GM20000 (cell line): ENCODE data around the gene PRR29.
"Not testable (repeated sequence)": the region's sequence is repeated elsewhere in the genome, so short reads cannot be mapped to it uniquely, and the experiment has no call there.

Experiments used
- DNase-seq: peaks from one replicate; pipeline ENCODE4 v3.0.0; 2012; ENCODE audit warnings: low spot score
- TF ChIP-seq, protein P1 (sequence below): IDR thresholded peaks from 2 replicates; pipeline ENCODE4 v1.5.1; 2012; ENCODE audit warnings: mild to moderate bottlenecking, control low read depth; ENCODE audit errors: extremely low read depth, missing control alignments

Gene PRR29

DNA sequence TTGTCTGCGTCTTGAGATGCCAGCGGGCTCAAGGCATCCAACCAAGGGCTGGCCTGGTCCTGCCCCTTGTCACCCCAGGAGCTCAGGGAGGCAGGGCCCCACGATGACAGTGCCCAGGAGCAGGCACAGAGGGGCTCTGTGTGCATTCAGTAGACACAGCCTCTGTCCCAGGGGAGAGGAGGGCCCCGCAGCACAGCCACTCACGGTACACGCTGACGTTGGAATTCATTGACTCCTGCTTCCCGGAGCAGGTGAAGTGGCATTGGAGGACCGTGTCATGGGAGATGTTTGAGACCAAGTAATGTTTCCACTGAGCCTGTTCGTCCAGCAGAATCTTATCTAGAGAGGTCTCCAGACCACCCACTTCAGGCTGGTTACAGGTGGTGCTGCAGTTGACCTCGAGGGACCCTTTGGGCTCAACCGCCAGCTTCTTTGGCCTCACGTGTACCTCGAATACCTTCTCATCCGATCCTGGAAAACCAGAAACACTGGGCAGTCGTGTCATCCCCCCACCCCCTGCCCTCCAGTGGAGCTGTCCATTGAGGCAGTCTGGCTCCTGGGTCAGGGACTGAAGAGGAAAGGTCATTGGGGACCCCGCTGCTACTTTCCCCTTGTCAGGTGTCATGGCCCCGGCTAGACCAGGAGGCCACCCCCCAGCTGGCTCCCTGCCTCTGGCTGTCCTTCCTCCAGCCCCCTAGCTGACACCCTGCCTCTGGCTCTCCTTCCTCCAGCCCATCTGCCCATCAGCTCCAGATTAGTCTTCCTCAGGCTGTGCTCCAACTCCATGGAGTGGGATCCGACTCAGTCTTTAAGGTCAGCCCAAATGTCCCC is 7.0 kb downstream of the PRR29 start:
- DNase-seq = no peak
- TF ChIP-seq, protein P1, sequence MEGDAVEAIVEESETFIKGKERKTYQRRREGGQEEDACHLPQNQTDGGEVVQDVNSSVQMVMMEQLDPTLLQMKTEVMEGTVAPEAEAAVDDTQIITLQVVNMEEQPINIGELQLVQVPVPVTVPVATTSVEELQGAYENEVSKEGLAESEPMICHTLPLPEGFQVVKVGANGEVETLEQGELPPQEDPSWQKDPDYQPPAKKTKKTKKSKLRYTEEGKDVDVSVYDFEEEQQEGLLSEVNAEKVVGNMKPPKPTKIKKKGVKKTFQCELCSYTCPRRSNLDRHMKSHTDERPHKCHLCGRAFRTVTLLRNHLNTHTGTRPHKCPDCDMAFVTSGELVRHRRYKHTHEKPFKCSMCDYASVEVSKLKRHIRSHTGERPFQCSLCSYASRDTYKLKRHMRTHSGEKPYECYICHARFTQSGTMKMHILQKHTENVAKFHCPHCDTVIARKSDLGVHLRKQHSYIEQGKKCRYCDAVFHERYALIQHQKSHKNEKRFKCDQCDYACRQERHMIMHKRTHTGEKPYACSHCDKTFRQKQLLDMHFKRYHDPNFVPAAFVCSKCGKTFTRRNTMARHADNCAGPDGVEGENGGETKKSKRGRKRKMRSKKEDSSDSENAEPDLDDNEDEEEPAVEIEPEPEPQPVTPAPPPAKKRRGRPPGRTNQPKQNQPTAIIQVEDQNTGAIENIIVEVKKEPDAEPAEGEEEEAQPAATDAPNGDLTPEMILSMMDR = no peak

DNA sequence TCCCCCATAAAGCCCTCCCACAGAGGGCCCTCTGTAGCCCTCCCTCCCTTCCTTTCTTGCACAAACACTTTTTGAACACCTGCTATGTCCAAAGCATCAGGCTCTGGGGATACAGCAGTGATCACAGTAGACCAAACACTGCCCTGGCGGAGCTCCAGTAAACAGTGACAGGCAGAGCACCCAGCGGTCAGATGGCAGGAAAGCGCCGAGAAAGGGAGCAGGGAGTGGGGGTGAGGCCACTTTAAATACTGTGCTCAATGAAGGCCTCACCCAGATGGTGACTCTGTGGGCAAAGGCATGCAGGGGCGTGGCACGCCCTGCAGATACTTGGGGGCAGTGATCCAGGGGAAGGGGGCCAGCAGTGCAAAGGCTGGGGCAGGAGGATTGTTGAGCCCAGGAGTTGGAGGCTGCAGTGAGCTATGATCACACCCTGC is 7.6 kb downstream of the PRR29 start:
- no peak for DNase-seq
- TF ChIP-seq, protein P1 = no peak

DNA sequence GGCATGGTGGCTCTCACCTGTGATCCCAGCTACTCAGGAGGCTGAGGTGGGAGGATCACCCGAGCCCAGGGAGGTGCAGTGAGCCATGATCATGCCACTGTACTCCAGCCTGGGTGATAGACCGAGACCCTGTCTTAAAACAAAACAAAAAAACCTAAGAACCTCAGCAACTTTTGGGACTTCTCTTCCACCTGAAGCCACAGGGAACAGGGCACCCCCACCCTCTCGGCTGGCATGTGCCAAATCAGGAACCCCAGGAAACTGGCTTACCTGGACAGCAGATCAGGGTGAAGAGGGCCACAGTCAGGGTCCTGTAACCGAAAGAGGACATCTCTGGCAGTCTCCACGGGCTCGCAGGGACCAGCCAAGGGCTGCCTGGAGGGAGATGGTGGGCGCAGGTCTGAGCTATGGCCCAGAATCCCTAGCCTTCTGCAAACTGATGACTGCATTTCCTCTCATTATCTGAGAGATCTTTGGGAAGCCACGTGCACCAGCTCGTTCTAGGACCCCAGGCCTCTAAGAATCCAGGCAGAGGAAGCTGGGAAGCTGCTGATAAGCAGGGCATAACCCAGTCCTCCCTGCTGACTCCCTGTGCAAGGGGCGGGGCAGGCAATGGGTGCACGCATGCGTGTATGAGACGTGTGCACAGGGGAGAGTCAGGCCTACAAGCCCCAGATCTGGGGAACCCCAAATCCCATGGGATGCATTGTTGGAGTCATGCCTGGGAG is 8.4 kb downstream of the PRR29 start:
- peak; percentile 9 for DNase-seq
- TF ChIP-seq, protein P1 = no peak

DNA sequence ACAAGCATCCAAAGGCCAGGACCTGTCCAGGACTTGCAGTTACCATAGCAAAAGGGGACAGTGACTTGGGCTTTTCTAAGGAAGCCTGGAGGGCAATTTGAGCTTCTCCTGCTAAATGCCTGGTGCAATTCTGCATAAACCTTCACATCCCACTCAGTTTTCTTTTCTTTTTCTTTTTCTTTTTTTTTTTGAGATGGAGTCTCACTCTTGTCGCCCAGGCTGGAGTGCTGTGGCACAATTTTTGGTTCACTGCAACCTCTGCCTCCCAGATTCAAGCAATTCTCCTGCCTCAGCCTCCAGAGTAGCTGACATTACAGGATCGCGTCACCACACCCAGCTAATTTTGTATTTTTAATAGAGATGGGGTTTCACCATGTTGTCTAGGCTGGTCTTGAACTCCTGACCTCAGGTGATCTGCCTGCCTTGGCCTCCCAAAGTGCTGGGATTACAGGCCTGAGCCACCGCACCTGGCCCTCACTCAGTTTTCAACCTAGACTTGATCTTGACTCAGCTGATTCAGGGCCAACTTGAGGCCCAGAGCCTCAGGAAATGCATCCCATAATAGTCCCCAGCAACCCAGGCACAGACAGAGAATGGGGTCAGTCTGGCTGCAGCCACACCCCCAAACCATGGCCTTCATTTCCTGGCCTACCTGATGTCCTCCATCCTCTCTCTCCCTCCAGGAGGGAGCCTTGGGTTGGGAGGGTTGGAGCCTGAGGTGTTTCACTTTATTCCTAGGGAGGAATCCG is 9.1 kb downstream of the PRR29 start:
- DNase-seq = not testable (repeated sequence)

DNA sequence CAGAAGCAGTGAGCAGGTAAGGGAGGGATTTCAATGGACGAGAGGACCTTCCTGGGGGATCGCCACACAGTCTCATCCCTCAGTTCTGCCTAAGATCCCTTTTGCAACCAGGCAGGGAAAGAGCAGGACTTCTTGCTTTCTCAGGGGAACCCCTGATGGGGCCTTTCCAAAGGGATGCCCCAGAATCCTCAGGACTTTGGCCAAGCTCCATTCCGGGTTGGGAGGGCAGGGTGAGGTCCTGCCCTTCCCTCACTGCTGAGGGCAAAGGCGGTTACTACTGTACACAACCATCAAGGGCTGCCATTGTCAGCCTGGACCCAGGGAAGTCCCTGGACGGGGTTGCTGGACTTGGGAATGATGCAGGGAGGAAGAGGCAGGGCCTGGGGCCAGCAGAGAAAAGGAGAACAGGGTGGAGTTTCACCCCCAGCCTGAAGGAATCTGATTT is 9.7 kb downstream of the PRR29 start:
- no peak for DNase-seq
- TF ChIP-seq, protein P1 = no peak

DNA sequence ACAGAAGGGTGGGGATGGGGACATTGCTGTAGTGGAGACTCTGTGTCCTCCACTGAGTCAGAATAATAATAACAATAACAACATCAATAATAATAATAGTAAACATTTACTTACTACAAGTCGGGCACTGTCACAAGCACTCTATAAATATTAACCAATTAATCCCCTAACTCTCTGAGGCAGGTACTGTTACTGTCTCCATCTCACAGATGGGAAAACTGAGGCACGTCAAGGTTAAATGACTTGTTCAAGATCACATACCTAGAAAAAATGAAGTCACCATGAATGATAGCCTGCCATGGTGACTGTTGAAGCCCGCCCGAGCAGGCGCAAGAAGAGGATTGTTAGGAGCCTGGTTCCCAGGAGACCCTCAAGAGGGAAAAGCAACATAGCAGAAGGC is 10.2 kb downstream of the PRR29 start:
- no peak for DNase-seq
- TF ChIP-seq, protein P1 = no peak

DNA sequence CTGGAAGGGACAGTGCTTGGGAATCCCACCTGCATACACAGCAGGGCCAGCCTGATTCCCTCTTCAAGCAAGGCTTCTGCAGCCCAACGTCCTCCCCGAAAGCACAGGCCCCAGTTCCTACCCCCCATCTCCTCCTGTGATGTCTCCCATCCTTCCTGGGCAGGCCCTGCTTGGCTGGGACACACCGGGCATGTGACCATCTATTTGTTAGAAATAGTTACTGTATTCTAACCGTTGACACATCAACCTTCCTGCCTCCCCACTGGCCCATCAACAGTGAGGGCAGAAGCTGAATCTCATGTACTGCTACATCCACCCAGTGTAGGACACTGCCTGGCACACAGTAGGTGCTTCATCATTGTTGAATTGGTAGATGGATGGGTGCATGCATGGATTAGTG is 10.7 kb downstream of the PRR29 start:
- no peak for DNase-seq

More for the DNA sequence above, 10.7 kb downstream of the PRR29 start:
- TF ChIP-seq, protein P1 = no peak
